A549 (cell line): ENCODE measurements around the gene MRPL23.

Experiments
- CHD4 ChIP-seq: fragments of 200-600 bp; sonication (generic); IDR thresholded peaks from 2 replicates; pipeline ENCODE4 v1.6.1; 2016; ENCODE audit warnings: antibody characterized with exemption, mild to moderate bottlenecking, borderline replicate concordance
- KDM1A ChIP-seq: fragments of 200-600 bp; sonication (generic); IDR thresholded peaks from 2 replicates; pipeline ENCODE4 v1.6.1; 2016; ENCODE audit warnings: low read depth, mild to moderate bottlenecking
- KDM5A ChIP-seq: fragments of 200-600 bp; sonication (generic); IDR thresholded peaks from 2 replicates; pipeline ENCODE4 v1.6.1; 2016; ENCODE audit warnings: antibody characterized with exemption, mild to moderate bottlenecking
- POLR2A ChIP-seq: IDR thresholded peaks from 2 replicates; pipeline ENCODE4 v1.6.1; 2012; ENCODE audit warnings: mild to moderate bottlenecking, low read length
- RAD21 ChIP-seq, 2 experiments: fragments of >200 bp in 1 of 2; sonication (Bioruptor Twin) in 1 of 2; formaldehyde crosslinking in 1 of 2; IDR thresholded peaks in 1 of 2; conservative IDR thresholded peaks in 1 of 2; 2 replicates in 1 of 2; 3 replicates in 1 of 2; pipeline ENCODE4 v1.6.1; 2012 to 2018; ENCODE audit warnings: inconsistent platforms in 1 of 2
- RNF2 ChIP-seq: fragments of 200-600 bp; sonication (generic); IDR thresholded peaks from 2 replicates; pipeline ENCODE4 v1.6.1; 2016; ENCODE audit warnings: low read depth, mild to moderate bottlenecking, antibody characterized with exemption, moderate library complexity, borderline replicate concordance
- SMC3 ChIP-seq: fragments of >200 bp; sonication (Bioruptor Twin); formaldehyde crosslinking; IDR thresholded peaks from 3 replicates; pipeline ENCODE4 v1.6.1; 2018; ENCODE audit warnings: inconsistent platforms
- ZSCAN20 ChIP-seq: fragments of 250-450 bp; sonication (Bioruptor Pico); IDR thresholded peaks from 2 replicates; pipeline ENCODE4 v1.8.0; 2022; ENCODE audit warnings: mild to moderate bottlenecking, moderate library complexity
- TF ChIP-seq, protein P1 (sequence below): fragments of >200 bp; sonication (Bioruptor Twin); formaldehyde crosslinking; IDR thresholded peaks from 3 replicates; pipeline ENCODE4 v1.5.1; 2016
- TF ChIP-seq, protein P2 (sequence below): fragments of >200 bp; sonication (Bioruptor Twin); formaldehyde crosslinking; IDR thresholded peaks from 3 replicates; pipeline ENCODE4 v1.6.1; 2016
- TF ChIP-seq, protein P3 (sequence below): IDR thresholded peaks from 2 replicates; pipeline ENCODE4 v1.6.1; 2012

DNA sequence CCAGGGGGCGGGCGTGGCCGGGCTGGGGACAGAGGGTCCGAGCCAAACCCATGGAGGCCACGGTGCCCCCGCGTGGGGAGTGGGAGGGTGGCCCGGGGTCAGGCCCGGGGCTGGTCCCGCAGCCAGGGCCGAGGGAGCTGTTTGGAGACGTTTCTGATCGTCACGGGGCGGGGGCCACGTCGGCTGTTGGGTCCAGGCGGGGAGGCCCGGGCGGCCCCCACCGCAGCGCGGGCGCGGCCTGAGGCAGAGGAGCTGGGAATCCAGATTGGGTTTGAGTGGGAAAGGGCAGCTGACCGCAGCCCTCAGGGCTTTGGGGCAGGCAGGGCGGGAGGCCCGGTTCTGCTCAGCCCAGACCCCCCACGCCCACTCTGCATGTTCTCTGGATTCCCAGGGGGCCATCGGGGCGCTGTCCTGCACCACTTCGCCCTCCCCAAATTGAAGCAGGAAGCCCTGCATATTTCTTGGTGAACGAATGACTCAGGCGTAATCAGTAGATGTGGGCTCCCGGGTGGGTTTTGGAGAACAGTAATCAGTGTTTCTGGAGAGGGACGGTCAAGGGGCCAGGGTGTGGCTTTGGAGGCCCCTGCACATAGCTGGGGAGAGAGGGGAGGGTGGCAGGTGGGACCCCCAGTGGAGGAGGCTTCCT lies 583 bp downstream of the MRPL23 start:
- TF ChIP-seq CHD4 (no peak), RAD21 (conservative IDR thresholded peaks at IDR 0.05 in 1 of 2, IDR thresholded peaks at IDR 0.05 in 1 of 2) (no peak), SMC3 (no peak), RNF2 (no peak), POLR2A (no peak), KDM5A (no peak), ZSCAN20 (CRISPR knock-in tag) (no peak), KDM1A (no peak)
- TF ChIP-seq, protein P1, sequence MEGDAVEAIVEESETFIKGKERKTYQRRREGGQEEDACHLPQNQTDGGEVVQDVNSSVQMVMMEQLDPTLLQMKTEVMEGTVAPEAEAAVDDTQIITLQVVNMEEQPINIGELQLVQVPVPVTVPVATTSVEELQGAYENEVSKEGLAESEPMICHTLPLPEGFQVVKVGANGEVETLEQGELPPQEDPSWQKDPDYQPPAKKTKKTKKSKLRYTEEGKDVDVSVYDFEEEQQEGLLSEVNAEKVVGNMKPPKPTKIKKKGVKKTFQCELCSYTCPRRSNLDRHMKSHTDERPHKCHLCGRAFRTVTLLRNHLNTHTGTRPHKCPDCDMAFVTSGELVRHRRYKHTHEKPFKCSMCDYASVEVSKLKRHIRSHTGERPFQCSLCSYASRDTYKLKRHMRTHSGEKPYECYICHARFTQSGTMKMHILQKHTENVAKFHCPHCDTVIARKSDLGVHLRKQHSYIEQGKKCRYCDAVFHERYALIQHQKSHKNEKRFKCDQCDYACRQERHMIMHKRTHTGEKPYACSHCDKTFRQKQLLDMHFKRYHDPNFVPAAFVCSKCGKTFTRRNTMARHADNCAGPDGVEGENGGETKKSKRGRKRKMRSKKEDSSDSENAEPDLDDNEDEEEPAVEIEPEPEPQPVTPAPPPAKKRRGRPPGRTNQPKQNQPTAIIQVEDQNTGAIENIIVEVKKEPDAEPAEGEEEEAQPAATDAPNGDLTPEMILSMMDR, result no peak
- TF ChIP-seq, protein P2, sequence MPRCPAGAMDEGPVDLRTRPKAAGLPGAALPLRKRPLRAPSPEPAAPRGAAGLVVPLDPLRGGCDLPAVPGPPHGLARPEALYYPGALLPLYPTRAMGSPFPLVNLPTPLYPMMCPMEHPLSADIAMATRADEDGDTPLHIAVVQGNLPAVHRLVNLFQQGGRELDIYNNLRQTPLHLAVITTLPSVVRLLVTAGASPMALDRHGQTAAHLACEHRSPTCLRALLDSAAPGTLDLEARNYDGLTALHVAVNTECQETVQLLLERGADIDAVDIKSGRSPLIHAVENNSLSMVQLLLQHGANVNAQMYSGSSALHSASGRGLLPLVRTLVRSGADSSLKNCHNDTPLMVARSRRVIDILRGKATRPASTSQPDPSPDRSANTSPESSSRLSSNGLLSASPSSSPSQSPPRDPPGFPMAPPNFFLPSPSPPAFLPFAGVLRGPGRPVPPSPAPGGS, result no peak
- TF ChIP-seq, protein P3, sequence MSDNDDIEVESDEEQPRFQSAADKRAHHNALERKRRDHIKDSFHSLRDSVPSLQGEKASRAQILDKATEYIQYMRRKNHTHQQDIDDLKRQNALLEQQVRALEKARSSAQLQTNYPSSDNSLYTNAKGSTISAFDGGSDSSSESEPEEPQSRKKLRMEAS, result no peak
